ENCODE measurements around the gene CCR6.
"Not testable (repeated sequence)": the region's sequence is repeated elsewhere in the genome, so short reads cannot be mapped to it uniquely, and the experiment has no call there.

Gene CCR6

DNA sequence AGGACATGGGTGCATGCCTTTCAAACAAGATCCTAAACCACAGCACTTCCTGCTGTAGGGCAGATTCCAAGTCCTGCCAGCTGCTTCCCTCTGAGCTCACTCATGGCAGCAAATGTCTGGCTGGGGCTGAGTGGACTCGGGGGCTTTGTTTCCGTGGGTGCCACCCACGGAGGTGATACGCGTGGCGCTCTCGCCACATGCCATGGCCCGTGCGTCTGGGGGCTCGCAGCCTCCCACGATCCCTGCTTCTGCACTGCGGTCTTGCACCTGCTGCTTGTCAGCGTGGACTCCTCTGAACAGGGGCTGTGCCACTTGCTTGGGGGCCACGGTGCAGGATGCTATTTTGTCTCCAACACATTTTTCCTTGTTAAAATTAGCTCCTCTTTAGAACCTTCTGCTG is 54.4 kb downstream of the CCR6 start:
- no CpG with 5 or more reads among the region's 14 CpGs for WGBS (ENCODE audit: extremely low coverage, insufficient coverage, low lambda C conversion rate)
- H3K4ac ChIP-seq (ENCODE audit: low read depth, low read length); H3K4me3 ChIP-seq (ENCODE audit: low read length); H3K18ac ChIP-seq (ENCODE audit: low read length); H3K79me2 ChIP-seq (ENCODE audit: control insufficient read depth, insufficient read depth, low read length); H2BK120ac ChIP-seq (ENCODE audit: low read depth, low read length); H3K36me3 ChIP-seq (ENCODE audit: control insufficient read depth, insufficient read depth, low read length); H4K5ac ChIP-seq (ENCODE audit: low read length); H3K27ac ChIP-seq (ENCODE audit: low read depth, low read length); H2AK5ac ChIP-seq (ENCODE audit: low read length); H3K23ac ChIP-seq (ENCODE audit: low read length); H3K9ac ChIP-seq (ENCODE audit: low read length); H3K4me2 ChIP-seq (ENCODE audit: low read length); H4K8ac ChIP-seq (ENCODE audit: low read depth, low read length); H3K56ac ChIP-seq (ENCODE audit: low read length); DNase-seq; H3K79me1 ChIP-seq (ENCODE audit: low read length); H3K4me1 ChIP-seq (ENCODE audit: control insufficient read depth, low read depth, low read length); H2BK5ac ChIP-seq (ENCODE audit: low read length); H3K27me3 ChIP-seq (ENCODE audit: insufficient read depth, low read length, poor library complexity); H2BK15ac ChIP-seq (replicated peaks; ENCODE audit: low read depth): not testable (repeated sequence)

DNA sequence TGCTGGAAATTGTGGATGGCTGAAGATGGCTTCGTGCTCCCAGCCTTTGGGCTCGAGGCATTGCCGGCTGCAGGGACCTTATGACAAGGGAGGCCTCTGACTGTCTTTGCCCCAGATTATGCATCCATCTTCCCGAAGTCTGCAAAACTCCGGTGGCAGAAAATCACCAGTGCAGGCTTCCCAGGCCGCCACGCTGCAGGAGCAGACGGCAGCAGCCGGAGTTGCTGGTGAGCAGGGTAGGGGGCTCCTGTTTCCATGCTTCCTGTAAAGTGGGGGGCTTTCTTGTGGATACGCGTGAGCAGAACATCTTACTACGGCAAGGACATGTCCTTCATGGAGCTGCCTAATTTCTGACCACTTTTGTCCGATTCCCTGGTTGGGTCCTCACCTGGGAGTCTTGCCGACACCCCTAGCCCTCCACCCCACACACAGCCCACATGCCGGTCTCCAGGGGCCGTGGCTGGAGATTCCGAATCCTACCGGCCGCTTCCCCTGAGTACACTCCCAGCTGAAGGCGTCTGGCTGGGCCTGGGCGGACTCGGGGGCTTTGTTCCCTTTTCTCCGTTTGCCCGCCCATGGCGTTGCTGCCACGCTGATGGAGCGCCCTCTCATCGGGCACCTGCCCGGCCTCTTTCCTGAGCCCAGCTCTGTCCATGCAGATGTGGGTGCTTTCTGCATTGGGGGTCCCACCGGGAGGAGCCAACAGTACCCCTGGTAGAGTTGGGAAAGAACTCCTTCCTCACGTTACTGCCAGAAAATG is 56.2 kb downstream of the CCR6 start:
- H3K79me2 ChIP-seq (ENCODE audit: control insufficient read depth, insufficient read depth, low read length); H3K27me3 ChIP-seq (ENCODE audit: insufficient read depth, low read length, poor library complexity); DNase-seq; H3K18ac ChIP-seq (ENCODE audit: low read length); H4K5ac ChIP-seq (ENCODE audit: low read length); H3K36me3 ChIP-seq (ENCODE audit: control insufficient read depth, insufficient read depth, low read length); H3K4me3 ChIP-seq (ENCODE audit: low read length); H2AK5ac ChIP-seq (ENCODE audit: low read length); H3K4me1 ChIP-seq (ENCODE audit: control insufficient read depth, low read depth, low read length); H2BK5ac ChIP-seq (ENCODE audit: low read length); H4K8ac ChIP-seq (ENCODE audit: low read depth, low read length); H2BK15ac ChIP-seq (replicated peaks; ENCODE audit: low read depth); H3K9ac ChIP-seq (ENCODE audit: low read length); H2BK120ac ChIP-seq (ENCODE audit: low read depth, low read length); H3K56ac ChIP-seq (ENCODE audit: low read length); H3K27ac ChIP-seq (ENCODE audit: low read depth, low read length); H3K4me2 ChIP-seq (ENCODE audit: low read length); H3K4ac ChIP-seq (ENCODE audit: low read depth, low read length); H3K79me1 ChIP-seq (ENCODE audit: low read length); H3K23ac ChIP-seq (ENCODE audit: low read length): not testable (repeated sequence)
- WGBS (ENCODE audit: extremely low coverage, insufficient coverage, low lambda C conversion rate): no CpG with 5 or more reads among the region's 31 CpGs

DNA sequence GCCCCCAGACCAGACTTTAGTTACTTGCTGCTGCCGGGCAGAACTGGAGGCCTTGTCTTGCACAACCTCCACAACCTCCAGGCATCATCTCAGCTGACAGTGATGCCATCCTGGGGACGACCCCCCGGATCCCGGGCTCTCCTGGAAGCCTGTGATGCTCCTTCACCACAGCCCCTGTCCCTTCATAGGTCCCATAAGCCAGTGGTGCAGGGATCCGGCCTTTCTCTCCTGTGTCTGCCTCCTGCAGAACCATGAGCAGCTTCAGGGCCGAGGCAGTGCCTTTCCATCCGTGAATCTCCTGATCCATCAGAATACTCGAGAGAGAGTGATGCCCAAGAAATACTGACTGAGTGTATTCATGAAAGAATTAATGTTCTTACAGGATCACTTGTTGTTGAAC is 57.2 kb downstream of the CCR6 start:
- WGBS (ENCODE audit: extremely low coverage, insufficient coverage, low lambda C conversion rate): no CpG with 5 or more reads among the region's 8 CpGs
- H2BK15ac ChIP-seq (replicated peaks; ENCODE audit: low read depth); H3K27ac ChIP-seq (ENCODE audit: low read depth, low read length); H3K27me3 ChIP-seq (ENCODE audit: insufficient read depth, low read length, poor library complexity); H3K4me1 ChIP-seq (ENCODE audit: control insufficient read depth, low read depth, low read length); H2AK5ac ChIP-seq (ENCODE audit: low read length); H3K79me2 ChIP-seq (ENCODE audit: control insufficient read depth, insufficient read depth, low read length); H3K79me1 ChIP-seq (ENCODE audit: low read length); H3K9ac ChIP-seq (ENCODE audit: low read length); H3K56ac ChIP-seq (ENCODE audit: low read length); H4K8ac ChIP-seq (ENCODE audit: low read depth, low read length); H2BK120ac ChIP-seq (ENCODE audit: low read depth, low read length); H3K4ac ChIP-seq (ENCODE audit: low read depth, low read length); H3K4me2 ChIP-seq (ENCODE audit: low read length); H3K4me3 ChIP-seq (ENCODE audit: low read length); H3K23ac ChIP-seq (ENCODE audit: low read length); H2BK5ac ChIP-seq (ENCODE audit: low read length); H3K18ac ChIP-seq (ENCODE audit: low read length); H4K5ac ChIP-seq (ENCODE audit: low read length); H3K36me3 ChIP-seq (ENCODE audit: control insufficient read depth, insufficient read depth, low read length); DNase-seq: not testable (repeated sequence)

GRCh38 chr6:167181351-167181750 is 58.5 kb downstream of the CCR6 start:
- H4K5ac ChIP-seq (ENCODE audit: low read length); H3K9ac ChIP-seq (ENCODE audit: low read length); H3K23ac ChIP-seq (ENCODE audit: low read length); H3K4me3 ChIP-seq (ENCODE audit: low read length); H3K27ac ChIP-seq (ENCODE audit: low read depth, low read length); H2BK5ac ChIP-seq (ENCODE audit: low read length); H3K79me2 ChIP-seq (ENCODE audit: control insufficient read depth, insufficient read depth, low read length); H4K8ac ChIP-seq (ENCODE audit: low read depth, low read length); H3K18ac ChIP-seq (ENCODE audit: low read length); H3K4ac ChIP-seq (ENCODE audit: low read depth, low read length); H2BK15ac ChIP-seq (replicated peaks; ENCODE audit: low read depth); H3K56ac ChIP-seq (ENCODE audit: low read length); H2BK120ac ChIP-seq (ENCODE audit: low read depth, low read length); H3K36me3 ChIP-seq (ENCODE audit: control insufficient read depth, insufficient read depth, low read length); H3K4me2 ChIP-seq (ENCODE audit: low read length); H3K27me3 ChIP-seq (ENCODE audit: insufficient read depth, low read length, poor library complexity); H2AK5ac ChIP-seq (ENCODE audit: low read length); DNase-seq; H3K79me1 ChIP-seq (ENCODE audit: low read length); H3K4me1 ChIP-seq (ENCODE audit: control insufficient read depth, low read depth, low read length): not testable (repeated sequence)
- WGBS (ENCODE audit: extremely low coverage, insufficient coverage, low lambda C conversion rate): no CpG with 5 or more reads among the region's 6 CpGs

DNA sequence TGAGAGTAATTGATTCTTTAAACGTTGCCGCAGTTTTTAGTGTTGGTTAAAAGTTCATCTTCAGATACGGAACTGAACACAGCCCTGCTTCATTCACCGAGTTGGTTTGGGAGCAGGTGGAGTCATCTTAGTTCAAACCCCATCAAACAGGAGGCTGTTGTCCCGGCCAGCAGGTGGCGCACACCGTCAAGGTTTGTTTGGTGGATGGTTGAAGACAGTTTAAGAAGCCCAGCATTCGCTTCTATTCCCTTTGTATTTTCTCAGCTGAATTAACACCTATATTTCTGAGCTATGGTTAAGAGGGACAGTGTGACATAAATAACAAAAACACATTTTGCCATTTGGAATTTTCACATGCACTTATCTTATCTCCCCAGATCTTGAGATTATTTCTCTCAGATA is 60.0 kb downstream of the CCR6 start:
- H2AK5ac ChIP-seq (ENCODE audit: low read length); H3K4me3 ChIP-seq (ENCODE audit: low read length); DNase-seq; H2BK120ac ChIP-seq (ENCODE audit: low read depth, low read length); H2BK15ac ChIP-seq (replicated peaks; ENCODE audit: low read depth); H4K8ac ChIP-seq (ENCODE audit: low read depth, low read length); H2BK5ac ChIP-seq (ENCODE audit: low read length); H3K36me3 ChIP-seq (ENCODE audit: control insufficient read depth, insufficient read depth, low read length); H3K79me1 ChIP-seq (ENCODE audit: low read length); H3K56ac ChIP-seq (ENCODE audit: low read length); H3K27me3 ChIP-seq (ENCODE audit: insufficient read depth, low read length, poor library complexity); H3K4me1 ChIP-seq (ENCODE audit: control insufficient read depth, low read depth, low read length); H3K79me2 ChIP-seq (ENCODE audit: control insufficient read depth, insufficient read depth, low read length); H4K5ac ChIP-seq (ENCODE audit: low read length); H3K27ac ChIP-seq (ENCODE audit: low read depth, low read length); H3K9ac ChIP-seq (ENCODE audit: low read length); H3K23ac ChIP-seq (ENCODE audit: low read length); H3K18ac ChIP-seq (ENCODE audit: low read length); H3K4me2 ChIP-seq (ENCODE audit: low read length); H3K4ac ChIP-seq (ENCODE audit: low read depth, low read length): not testable (repeated sequence)
- WGBS (ENCODE audit: extremely low coverage, insufficient coverage, low lambda C conversion rate): no CpG with 5 or more reads among the region's 8 CpGs

DNA sequence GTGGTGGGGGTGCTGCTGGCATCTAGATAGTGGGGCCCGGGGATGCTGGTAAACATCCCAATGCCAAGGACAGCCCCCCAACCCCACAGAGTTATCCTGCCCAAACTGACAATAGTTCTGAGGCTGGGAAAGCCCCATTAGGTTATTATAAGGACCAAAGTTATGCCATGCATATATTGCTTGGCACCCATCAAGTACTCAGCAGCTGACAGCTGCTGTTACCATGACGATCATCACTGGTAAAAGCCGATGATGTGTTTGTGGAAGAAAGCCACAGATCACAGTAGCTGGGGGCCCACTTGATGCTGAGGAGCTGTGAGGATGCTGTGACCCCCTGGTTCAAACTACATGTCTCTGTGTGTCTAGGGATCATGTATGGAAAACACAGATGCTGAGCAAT is 62.2 kb downstream of the CCR6 start:
- not testable (repeated sequence) for H4K8ac ChIP-seq (ENCODE audit: low read depth, low read length); H2BK5ac ChIP-seq (ENCODE audit: low read length); H3K27ac ChIP-seq (ENCODE audit: low read depth, low read length); H3K79me1 ChIP-seq (ENCODE audit: low read length); H4K5ac ChIP-seq (ENCODE audit: low read length); H3K18ac ChIP-seq (ENCODE audit: low read length); DNase-seq; H3K79me2 ChIP-seq (ENCODE audit: control insufficient read depth, insufficient read depth, low read length); H3K4me1 ChIP-seq (ENCODE audit: control insufficient read depth, low read depth, low read length); H3K27me3 ChIP-seq (ENCODE audit: insufficient read depth, low read length, poor library complexity); H2BK120ac ChIP-seq (ENCODE audit: low read depth, low read length); H3K36me3 ChIP-seq (ENCODE audit: control insufficient read depth, insufficient read depth, low read length); H3K4me2 ChIP-seq (ENCODE audit: low read length); H3K23ac ChIP-seq (ENCODE audit: low read length); H3K56ac ChIP-seq (ENCODE audit: low read length); H3K4me3 ChIP-seq (ENCODE audit: low read length); H2BK15ac ChIP-seq (replicated peaks; ENCODE audit: low read depth); H3K9ac ChIP-seq (ENCODE audit: low read length); H3K4ac ChIP-seq (ENCODE audit: low read depth, low read length); H2AK5ac ChIP-seq (ENCODE audit: low read length)
- no CpG with 5 or more reads among the region's 3 CpGs for WGBS (ENCODE audit: extremely low coverage, insufficient coverage, low lambda C conversion rate)
